Caco-2 (cell line): Measurements from ENCODE around the gene M6PR. TPM values are rescaled to one million over a fixed set of nuclear protein-coding genes. Genes with fewer than 3 reads are reported as not detected.

Experiments used
- BruUV-seq: library from RNA; stranded (reverse); fragments of 400-500 nt; replicated peaks from 2 replicates; lab custom pipeline; 2021; lab: Mats Ljungman, UMichigan
- CTCF ChIA-PET: fragments of 300-600 bp; sonication (Branson Sonifier 250); formaldehyde crosslinking; loops from one replicate; lab custom pipeline; 2022; ENCODE audit warnings: antibody characterized with exemption; lab: Charles Lee
- POLR2A ChIA-PET: fragments of 300-600 bp; sonication (Branson Sonifier 250); formaldehyde crosslinking; loops from one replicate; lab custom pipeline; 2022; ENCODE audit warnings: antibody characterized with exemption; lab: Charles Lee
- DNase-seq, 2 experiments: peaks; one replicate each; pipeline versions ENCODE4 v3.0.0 to v3.0.0-alpha.2; 2020 to 2022
- H3K27me3 ChIP-seq: replicated peaks from 2 replicates; pipeline ENCODE4 v1.6.0; 2011; ENCODE audit warnings: low read length; ENCODE audit not compliant: control insufficient read depth, insufficient read depth
- H3K36me3 ChIP-seq: 2 replicates; pipeline ENCODE4 v1.5.1; 2011; ENCODE audit warnings: low read length; ENCODE audit not compliant: control insufficient read depth, insufficient read depth
- H3K4me1 ChIP-seq: fragments of 250-450 bp; sonication (Bioruptor Pico); 2 replicates; pipeline ENCODE4 v1.5.1; 2020; ENCODE audit warnings: mild to moderate bottlenecking
- H3K4me3 ChIP-seq: 2 replicates; pipeline ENCODE4 v1.5.1; 2011; ENCODE audit warnings: low read depth, mild to moderate bottlenecking, control low read depth, low read length
- H3K9me3 ChIP-seq: fragments of 250-450 bp; sonication (Bioruptor Pico); 2 replicates; pipeline ENCODE4 v1.5.1; 2020; ENCODE audit warnings: mild to moderate bottlenecking, moderate library complexity
- H3K27ac Mint-ChIP-seq: one replicate; pipeline ENCODE4 v1.8.0; 2022; ENCODE audit warnings: mixed read lengths; ENCODE audit not compliant: unreplicated experiment
- H3K27me3 Mint-ChIP-seq: one replicate; pipeline ENCODE4 v1.8.0; 2022; ENCODE audit warnings: mixed read lengths; ENCODE audit not compliant: insufficient read depth, unreplicated experiment
- H3K36me3 Mint-ChIP-seq: one replicate; pipeline ENCODE4 v1.8.0; 2022; ENCODE audit warnings: mild to moderate bottlenecking, mixed read lengths; ENCODE audit not compliant: insufficient read depth, unreplicated experiment
- H3K4me1 Mint-ChIP-seq: one replicate; pipeline ENCODE4 v1.8.0; 2022; ENCODE audit warnings: low read depth, mixed read lengths; ENCODE audit not compliant: unreplicated experiment
- H3K4me3 Mint-ChIP-seq: one replicate; pipeline ENCODE4 v1.8.0; 2022; ENCODE audit warnings: mild to moderate bottlenecking, moderate library complexity, mixed read lengths; ENCODE audit not compliant: unreplicated experiment
- H3K9me3 Mint-ChIP-seq: one replicate; pipeline ENCODE4 v1.8.0; 2022; ENCODE audit warnings: mixed read lengths; ENCODE audit not compliant: unreplicated experiment
- CTCF ChIP-seq, 2 experiments: fragments of 200-600 bp in 1 of 2; IDR thresholded peaks; 1 replicate in 1 of 2; 2 replicates in 1 of 2; pipeline versions ENCODE4 v1.5.1 to v1.8.0; 2011 to 2022; ENCODE audit warnings: antibody characterized with exemption in 1 of 2, control low read depth in 1 of 2, inconsistent platforms in 1 of 2, low read depth in 1 of 2, low read length in 1 of 2, mild to moderate bottlenecking in 1 of 2, moderate library complexity in 1 of 2; ENCODE audit not compliant: insufficient read depth in 1 of 2, severe bottlenecking in 1 of 2, unreplicated experiment in 1 of 2
- intact Hi-C: fragments of 100-400 bp; cut with micrococcal nuclease; formaldehyde crosslinking; loops from one replicate; pipeline ENCODE4 v1.10.0; 2022; ENCODE audit not compliant: unreplicated experiment
- total RNA-seq: library from RNA; stranded (reverse); gene quantifications from 2 replicates; pipeline ENCODE4 v1.2.3, GENCODE V29; 2022

Gene M6PR
- total RNA-seq, 1 experiment from 2014 or later = 310 TPM

GRCh38 chr12:8987163-8987562 lies 37.7 kb upstream of the M6PR start:
- ChIA-PET POLR2A (no interaction called here), CTCF (no interaction called here)
- Mint-ChIP-seq H3K27me3 (no peaks in the 10 kb centered on the region), H3K4me1 (no peaks in the 10 kb centered on the region), H3K27ac (no peak overlapping the region), H3K36me3 (no peaks in the 10 kb centered on the region), H3K4me3 (no peak overlapping the region), H3K9me3 (no peaks in the 10 kb centered on the region)
- DNase-seq = no peak
- Histone ChIP-seq H3K9me3 (no peaks in the 10 kb centered on the region), H3K4me1 (no peaks in the 10 kb centered on the region), H3K4me3 (no peak overlapping the region), H3K36me3 (no peaks in the 10 kb centered on the region), H3K27me3 (no peaks in the 10 kb centered on the region)
- no peak for TF ChIP-seq CTCF (IDR thresholded peaks at IDR 0.05; ENCODE audit: insufficient read depth in 1 of 2, low read depth in 1 of 2, low read length in 1 of 2, severe bottlenecking in 1 of 2, unreplicated experiment in 1 of 2)
- no TSS peak for BruUV-seq
- intact Hi-C loops = no loop called here

- ChIA-PET POLR2A (no interaction called here), CTCF (no interaction called here)
- H3K36me3 Mint-ChIP-seq = no peaks in the 10 kb centered on the region
- Histone ChIP-seq H3K27me3 (no peaks in the 10 kb centered on the region), H3K4me3 (no peak overlapping the region), H3K4me1 (no peaks in the 10 kb centered on the region), H3K36me3 (no peaks in the 10 kb centered on the region), H3K9me3 (no peaks in the 10 kb centered on the region)
- intact Hi-C loops = no loop called here
- TF ChIP-seq CTCF (IDR thresholded peaks at IDR 0.05; ENCODE audit: insufficient read depth in 1 of 2, low read depth in 1 of 2, low read length in 1 of 2, severe bottlenecking in 1 of 2, unreplicated experiment in 1 of 2) = no peak
- H3K9me3 Mint-ChIP-seq = no peaks in the 10 kb centered on the region
- BruUV-seq = no TSS peak
- no peaks in the 10 kb centered on the region for H3K27me3 Mint-ChIP-seq
- H3K4me3 Mint-ChIP-seq = no peak overlapping the region
- H3K27ac Mint-ChIP-seq = no peak overlapping the region
- no peak for DNase-seq
- H3K4me1 Mint-ChIP-seq = no peaks in the 10 kb centered on the region
Measured at GRCh38 chr12:8985213-8985754, 35.8 kb upstream of the M6PR start.

DNA sequence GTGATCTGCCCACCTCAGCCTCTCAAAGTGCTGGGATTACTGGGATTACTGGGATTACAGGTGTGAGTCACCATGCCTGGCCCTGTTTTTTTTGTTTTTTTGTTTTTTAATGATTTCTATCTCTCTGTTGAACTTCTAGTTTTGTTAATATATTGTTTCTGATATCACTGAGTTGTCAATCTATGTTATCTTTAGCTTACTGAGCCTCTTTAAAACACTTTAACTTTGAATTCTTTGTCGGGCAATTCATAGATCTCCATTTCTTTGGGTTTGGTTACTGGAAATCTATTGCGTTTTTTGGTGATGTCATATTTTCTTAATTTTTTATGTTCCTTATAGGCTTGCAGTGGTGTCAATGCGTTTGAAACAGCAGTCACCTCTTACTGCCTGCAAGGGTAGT lies 30.7 kb upstream of the M6PR start:
- no peak for DNase-seq
- H3K27me3 Mint-ChIP-seq = no peaks in the 10 kb centered on the region
- no peak overlapping the region for H3K4me3 Mint-ChIP-seq
- Histone ChIP-seq H3K9me3 (0 out of 2 replicates have a peak, but pooled peaks cover 8% of the 10 kb centered on the region), H3K36me3 (no peaks in the 10 kb centered on the region), H3K27me3 (no peaks in the 10 kb centered on the region), H3K4me3 (no peak overlapping the region), H3K4me1 (no peaks in the 10 kb centered on the region)
- POLR2A ChIA-PET = no interaction called here
- no peak overlapping the region for H3K27ac Mint-ChIP-seq
- intact Hi-C loops = no loop called here
- H3K9me3 Mint-ChIP-seq = peaks cover 12% of the 10 kb centered on the region
- CTCF ChIA-PET = no interaction called here
- no TSS peak for BruUV-seq
- no peaks in the 10 kb centered on the region for H3K36me3 Mint-ChIP-seq
- H3K4me1 Mint-ChIP-seq = no peaks in the 10 kb centered on the region
- no peak for TF ChIP-seq CTCF (IDR thresholded peaks at IDR 0.05; ENCODE audit: insufficient read depth in 1 of 2, low read depth in 1 of 2, low read length in 1 of 2, severe bottlenecking in 1 of 2, unreplicated experiment in 1 of 2)
